Measurements from ENCODE around the gene SCUBE1.

DNA sequence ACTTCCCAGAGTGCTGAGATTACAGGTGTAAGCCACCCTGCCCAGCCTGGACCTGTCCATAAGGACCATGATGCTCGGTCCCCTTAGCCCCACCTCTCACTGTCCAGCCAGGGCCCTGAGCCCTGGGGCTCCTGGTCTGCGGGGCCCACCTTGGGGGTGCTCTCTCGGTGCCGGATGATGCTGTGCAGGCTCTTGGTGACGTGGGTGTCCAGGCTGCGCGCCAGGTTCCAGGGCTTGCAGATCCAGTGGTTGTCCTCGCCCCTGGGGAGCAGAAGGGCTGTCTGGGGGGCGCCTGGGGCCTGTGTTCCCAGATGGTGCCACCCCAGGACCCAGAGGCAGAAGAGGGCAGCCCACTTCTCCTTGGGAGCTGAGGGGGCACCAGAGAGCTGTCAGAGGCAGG is 169.6 kb downstream of the SCUBE1 start:
- TF ChIP-seq POLR2A (IDR thresholded peaks at IDR 0.05; ENCODE audit: extremely low read depth, insufficient read length), result no peak
- TF ChIP-seq, protein P1, sequence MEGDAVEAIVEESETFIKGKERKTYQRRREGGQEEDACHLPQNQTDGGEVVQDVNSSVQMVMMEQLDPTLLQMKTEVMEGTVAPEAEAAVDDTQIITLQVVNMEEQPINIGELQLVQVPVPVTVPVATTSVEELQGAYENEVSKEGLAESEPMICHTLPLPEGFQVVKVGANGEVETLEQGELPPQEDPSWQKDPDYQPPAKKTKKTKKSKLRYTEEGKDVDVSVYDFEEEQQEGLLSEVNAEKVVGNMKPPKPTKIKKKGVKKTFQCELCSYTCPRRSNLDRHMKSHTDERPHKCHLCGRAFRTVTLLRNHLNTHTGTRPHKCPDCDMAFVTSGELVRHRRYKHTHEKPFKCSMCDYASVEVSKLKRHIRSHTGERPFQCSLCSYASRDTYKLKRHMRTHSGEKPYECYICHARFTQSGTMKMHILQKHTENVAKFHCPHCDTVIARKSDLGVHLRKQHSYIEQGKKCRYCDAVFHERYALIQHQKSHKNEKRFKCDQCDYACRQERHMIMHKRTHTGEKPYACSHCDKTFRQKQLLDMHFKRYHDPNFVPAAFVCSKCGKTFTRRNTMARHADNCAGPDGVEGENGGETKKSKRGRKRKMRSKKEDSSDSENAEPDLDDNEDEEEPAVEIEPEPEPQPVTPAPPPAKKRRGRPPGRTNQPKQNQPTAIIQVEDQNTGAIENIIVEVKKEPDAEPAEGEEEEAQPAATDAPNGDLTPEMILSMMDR (IDR thresholded peaks at IDR 0.05; ENCODE audit: low read depth, low read length), result no peak
